GM23338 (cell line): ENCODE data around the gene HSDL1. TPM values are rescaled to one million over a fixed set of nuclear protein-coding genes. Genes with fewer than 3 reads are reported as not detected.

Experiments
- ATAC-seq: fragments of 200-7000 bp; cut with Tn5 transposase; 3 replicates; pipeline ENCODE4 v1.9.1; 2020
- DNase-seq: peaks from one replicate; pipeline ENCODE4 v3.0.0-alpha.2; 2015; ENCODE audit warnings: low spot score
- H2AFZ ChIP-seq: fragments of 200-600 bp; sonication (generic); 2 replicates; pipeline ENCODE4 v1.8.0; 2016; ENCODE audit warnings: antibody characterized with exemption, mild to moderate bottlenecking, moderate library complexity
- H3F3A ChIP-seq: fragments of 200-600 bp; sonication (generic); replicated peaks from 2 replicates; pipeline ENCODE4 v1.8.0; 2017; ENCODE audit warnings: antibody characterized with exemption, mixed run types, low read depth
- H3K27ac ChIP-seq: fragments of 200-600 bp; sonication (generic); 2 replicates; pipeline ENCODE4 v1.6.1; 2016; ENCODE audit warnings: low read depth
- H3K27me3 ChIP-seq: fragments of 200-600 bp; sonication (generic); 2 replicates; pipeline ENCODE4 v1.8.0; 2016; ENCODE audit warnings: mild to moderate bottlenecking, mixed run types, moderate library complexity; ENCODE audit not compliant: insufficient read depth
- H3K36me3 ChIP-seq: fragments of 200-600 bp; sonication (generic); 2 replicates; pipeline ENCODE4 v1.8.0; 2016; ENCODE audit warnings: mild to moderate bottlenecking; ENCODE audit not compliant: insufficient read depth
- H3K4me1 ChIP-seq: fragments of 200-600 bp; sonication (generic); 2 replicates; pipeline ENCODE4 v1.8.0; 2016; ENCODE audit warnings: mild to moderate bottlenecking, moderate library complexity; ENCODE audit not compliant: insufficient read depth
- H3K4me2 ChIP-seq: fragments of 200-600 bp; sonication (generic); 2 replicates; pipeline ENCODE4 v1.7.1; 2017; ENCODE audit warnings: mixed run types
- H3K4me3 ChIP-seq: fragments of 200-600 bp; sonication (generic); 2 replicates; pipeline ENCODE4 v1.6.1; 2016; ENCODE audit warnings: mixed run types
- H3K79me2 ChIP-seq: fragments of 200-600 bp; sonication (generic); replicated peaks from 2 replicates; pipeline ENCODE4 v1.8.0; 2017; ENCODE audit warnings: mild to moderate bottlenecking; ENCODE audit not compliant: insufficient read depth
- H3K9me2 ChIP-seq: fragments of 200-600 bp; sonication (generic); 2 replicates; pipeline ENCODE4 v1.8.0; 2017; ENCODE audit not compliant: insufficient read depth
- H4K20me1 ChIP-seq: fragments of 200-600 bp; sonication (generic); replicated peaks from 2 replicates; pipeline ENCODE4 v1.8.0; 2017; ENCODE audit warnings: mild to moderate bottlenecking; ENCODE audit not compliant: insufficient read depth
- H3K27ac Mint-ChIP-seq: 2 replicates; pipeline ENCODE4 v1.8.0; 2020; ENCODE audit warnings: inconsistent platforms, mild to moderate bottlenecking, moderate library complexity, mixed read lengths
- H3K27me3 Mint-ChIP-seq: 3 replicates; pipeline ENCODE4 v1.8.0; 2022; ENCODE audit warnings: low read depth, mild to moderate bottlenecking, moderate library complexity, mixed read lengths, inconsistent platforms; ENCODE audit not compliant: insufficient read depth, poor library complexity
- H3K36me3 Mint-ChIP-seq: 3 replicates; pipeline ENCODE4 v1.8.0; 2021; ENCODE audit warnings: low read depth, mild to moderate bottlenecking, inconsistent platforms, moderate library complexity, mixed read lengths
- H3K4me1 Mint-ChIP-seq: 3 replicates; pipeline ENCODE4 v1.8.0; 2020; ENCODE audit warnings: mild to moderate bottlenecking, inconsistent platforms, mixed read lengths
- H3K4me3 Mint-ChIP-seq: 3 replicates; pipeline ENCODE4 v1.8.0; 2021; ENCODE audit warnings: moderate library complexity, mild to moderate bottlenecking, inconsistent platforms, mixed read lengths
- H3K9me3 Mint-ChIP-seq: 3 replicates; pipeline ENCODE4 v1.8.0; 2020; ENCODE audit warnings: moderate library complexity, mild to moderate bottlenecking, inconsistent platforms, mixed read lengths
- CREB1 ChIP-seq: fragments of 250-450 bp; sonication (Bioruptor Pico); IDR thresholded peaks from 2 replicates; pipeline ENCODE4 v1.5.0; 2020; ENCODE audit warnings: low read depth, mild to moderate bottlenecking, moderate library complexity
- EZH2 ChIP-seq: fragments of 200-600 bp; sonication (generic); IDR thresholded peaks from one replicate; pipeline ENCODE4 v1.8.0; 2017; ENCODE audit warnings: antibody characterized with exemption, mild to moderate bottlenecking, low read depth; ENCODE audit not compliant: unreplicated experiment
- EZH2phosphoT487 ChIP-seq: fragments of 200-600 bp; sonication (generic); IDR thresholded peaks from one replicate; pipeline ENCODE4 v1.8.1; 2018; ENCODE audit warnings: antibody characterized with exemption; ENCODE audit not compliant: unreplicated experiment
- JUNB ChIP-seq: IDR thresholded peaks from one replicate; pipeline ENCODE4 v1.6.1; 2016; ENCODE audit warnings: antibody characterized with exemption; ENCODE audit not compliant: unreplicated experiment
- NANOG ChIP-seq: IDR thresholded peaks from 2 replicates; pipeline ENCODE4 v1.6.1; 2016; ENCODE audit warnings: antibody characterized with exemption, borderline replicate concordance
- POLR2AphosphoS5 ChIP-seq: IDR thresholded peaks from 2 replicates; pipeline ENCODE4 v1.6.1; 2016; ENCODE audit warnings: antibody characterized with exemption, low read depth
- STAT1 ChIP-seq: IDR thresholded peaks from one replicate; pipeline ENCODE4 v1.6.1; 2016; ENCODE audit warnings: antibody characterized with exemption; ENCODE audit not compliant: unreplicated experiment
- ZNF114 ChIP-seq: fragments of 250-450 bp; sonication (Bioruptor Pico); IDR thresholded peaks from 2 replicates; pipeline ENCODE4 v1.5.0; 2020; ENCODE audit warnings: mild to moderate bottlenecking, moderate library complexity
- ZNF331 ChIP-seq: fragments of 250-450 bp; sonication (Bioruptor Pico); IDR thresholded peaks from 2 replicates; pipeline ENCODE4 v1.5.0; 2020; ENCODE audit warnings: low read depth, mild to moderate bottlenecking, moderate library complexity
- polyA plus RNA-seq: library from polyadenylated mRNA; unstranded; fragments of >200 nt; fragmentation: Nextera tagmentation; extraction: Ambion mirVana; gene quantifications from 2 replicates; pipeline ENCODE4 v1.2.1, GENCODE V29; 2016
- total RNA-seq: library from RNA; depleted of rRNA; stranded (reverse); fragments of >200 nt; shearing (Covaris generic); gene quantifications from 2 replicates; pipeline ENCODE4 v1.2.3, GENCODE V29; 2014
- TF ChIP-seq, protein P1 (sequence below), 2 experiments: fragments of 200-600 bp in 1 of 2; sonication (generic) in 1 of 2; conservative IDR thresholded peaks; 2 replicates each; pipeline versions ENCODE4 v1.5.1 to v1.6.1; 2016 to 2017; ENCODE audit warnings: antibody characterized with exemption in 2 of 2, low read depth in 2 of 2, mild to moderate bottlenecking in 2 of 2, moderate library complexity in 1 of 2
- TF ChIP-seq, protein P2 (sequence below): IDR thresholded peaks from one replicate; pipeline ENCODE4 v1.6.1; 2018; ENCODE audit warnings: antibody characterized with exemption; ENCODE audit not compliant: unreplicated experiment
- TF ChIP-seq, protein P3 (sequence below): IDR thresholded peaks from 2 replicates; pipeline ENCODE4 v1.6.1; 2016; ENCODE audit warnings: antibody characterized with exemption
- TF ChIP-seq, protein P4 (sequence below): fragments of 250-450 bp; sonication (Bioruptor Pico); IDR thresholded peaks from 2 replicates; pipeline ENCODE4 v1.5.0; 2020; ENCODE audit warnings: mild to moderate bottlenecking, moderate library complexity

HSDL1 gene
- total and polyA plus RNA-seq, 2 experiments from 2014 or later = 16.6 to 46.1 TPM

DNA sequence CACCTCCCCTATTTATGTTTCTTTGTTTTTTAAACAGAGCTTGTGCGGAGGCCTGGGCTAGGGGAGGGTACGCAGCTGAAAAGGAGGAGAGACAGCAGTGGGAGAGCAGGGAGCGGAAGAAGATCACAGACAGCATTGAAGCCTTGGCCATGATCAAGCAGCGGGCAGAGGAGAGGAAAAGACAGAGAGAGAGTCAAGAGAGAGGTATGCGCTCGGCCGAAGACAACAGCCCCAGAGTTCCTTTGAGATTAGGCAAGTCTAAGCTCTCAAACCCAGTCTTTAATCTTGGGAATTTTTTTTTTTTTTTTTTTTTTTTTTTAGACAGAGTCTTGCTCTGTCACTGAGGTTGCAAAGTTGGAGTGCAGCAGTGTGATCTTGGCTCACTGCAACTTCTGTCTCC is 20.8 kb upstream of the HSDL1 start:
- H3K9me3 Mint-ChIP-seq = 0 out of 3 replicates have a peak, but pooled peaks cover 2% of the 10 kb centered on the region
- Histone ChIP-seq H4K20me1 (no peaks in the 10 kb centered on the region), H3K79me2 (no peaks in the 10 kb centered on the region), H3K4me3 (no peak overlapping the region), H3K4me2 (no peak overlapping the region), H3K4me1 (peaks cover 8% of the 10 kb centered on the region), H3F3A (no peaks in the 10 kb centered on the region), H3K27me3 (no peaks in the 10 kb centered on the region), H2AFZ (no peak overlapping the region), H3K9me2 (no peaks in the 10 kb centered on the region), H3K27ac (no peak overlapping the region), H3K36me3 (no peaks in the 10 kb centered on the region)
- peaks cover 3% of the 10 kb centered on the region for H3K27me3 Mint-ChIP-seq
- no peak overlapping the region for H3K27ac Mint-ChIP-seq
- H3K4me1 Mint-ChIP-seq = peaks cover 2% of the 10 kb centered on the region; the same call in 1 of the 3 replicates
- no peaks in the 10 kb centered on the region; the same call in 2 of the 3 replicates for H3K36me3 Mint-ChIP-seq
- TF ChIP-seq ZNF331 (CRISPR knock-in tag) (no peak), CREB1 (CRISPR knock-in tag) (no peak), JUNB (no peak), POLR2AphosphoS5 (no peak), EZH2phosphoT487 (no peak), EZH2 (no peak), ZNF114 (no peak), NANOG (no peak), STAT1 (no peak)
- TF ChIP-seq, protein P1, sequence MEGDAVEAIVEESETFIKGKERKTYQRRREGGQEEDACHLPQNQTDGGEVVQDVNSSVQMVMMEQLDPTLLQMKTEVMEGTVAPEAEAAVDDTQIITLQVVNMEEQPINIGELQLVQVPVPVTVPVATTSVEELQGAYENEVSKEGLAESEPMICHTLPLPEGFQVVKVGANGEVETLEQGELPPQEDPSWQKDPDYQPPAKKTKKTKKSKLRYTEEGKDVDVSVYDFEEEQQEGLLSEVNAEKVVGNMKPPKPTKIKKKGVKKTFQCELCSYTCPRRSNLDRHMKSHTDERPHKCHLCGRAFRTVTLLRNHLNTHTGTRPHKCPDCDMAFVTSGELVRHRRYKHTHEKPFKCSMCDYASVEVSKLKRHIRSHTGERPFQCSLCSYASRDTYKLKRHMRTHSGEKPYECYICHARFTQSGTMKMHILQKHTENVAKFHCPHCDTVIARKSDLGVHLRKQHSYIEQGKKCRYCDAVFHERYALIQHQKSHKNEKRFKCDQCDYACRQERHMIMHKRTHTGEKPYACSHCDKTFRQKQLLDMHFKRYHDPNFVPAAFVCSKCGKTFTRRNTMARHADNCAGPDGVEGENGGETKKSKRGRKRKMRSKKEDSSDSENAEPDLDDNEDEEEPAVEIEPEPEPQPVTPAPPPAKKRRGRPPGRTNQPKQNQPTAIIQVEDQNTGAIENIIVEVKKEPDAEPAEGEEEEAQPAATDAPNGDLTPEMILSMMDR (conservative IDR thresholded peaks at IDR 0.05; ENCODE audit: low read depth in 2 of 2) = no peak
- TF ChIP-seq, protein P2, sequence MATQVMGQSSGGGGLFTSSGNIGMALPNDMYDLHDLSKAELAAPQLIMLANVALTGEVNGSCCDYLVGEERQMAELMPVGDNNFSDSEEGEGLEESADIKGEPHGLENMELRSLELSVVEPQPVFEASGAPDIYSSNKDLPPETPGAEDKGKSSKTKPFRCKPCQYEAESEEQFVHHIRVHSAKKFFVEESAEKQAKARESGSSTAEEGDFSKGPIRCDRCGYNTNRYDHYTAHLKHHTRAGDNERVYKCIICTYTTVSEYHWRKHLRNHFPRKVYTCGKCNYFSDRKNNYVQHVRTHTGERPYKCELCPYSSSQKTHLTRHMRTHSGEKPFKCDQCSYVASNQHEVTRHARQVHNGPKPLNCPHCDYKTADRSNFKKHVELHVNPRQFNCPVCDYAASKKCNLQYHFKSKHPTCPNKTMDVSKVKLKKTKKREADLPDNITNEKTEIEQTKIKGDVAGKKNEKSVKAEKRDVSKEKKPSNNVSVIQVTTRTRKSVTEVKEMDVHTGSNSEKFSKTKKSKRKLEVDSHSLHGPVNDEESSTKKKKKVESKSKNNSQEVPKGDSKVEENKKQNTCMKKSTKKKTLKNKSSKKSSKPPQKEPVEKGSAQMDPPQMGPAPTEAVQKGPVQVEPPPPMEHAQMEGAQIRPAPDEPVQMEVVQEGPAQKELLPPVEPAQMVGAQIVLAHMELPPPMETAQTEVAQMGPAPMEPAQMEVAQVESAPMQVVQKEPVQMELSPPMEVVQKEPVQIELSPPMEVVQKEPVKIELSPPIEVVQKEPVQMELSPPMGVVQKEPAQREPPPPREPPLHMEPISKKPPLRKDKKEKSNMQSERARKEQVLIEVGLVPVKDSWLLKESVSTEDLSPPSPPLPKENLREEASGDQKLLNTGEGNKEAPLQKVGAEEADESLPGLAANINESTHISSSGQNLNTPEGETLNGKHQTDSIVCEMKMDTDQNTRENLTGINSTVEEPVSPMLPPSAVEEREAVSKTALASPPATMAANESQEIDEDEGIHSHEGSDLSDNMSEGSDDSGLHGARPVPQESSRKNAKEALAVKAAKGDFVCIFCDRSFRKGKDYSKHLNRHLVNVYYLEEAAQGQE = no peak
- TF ChIP-seq, protein P3, sequence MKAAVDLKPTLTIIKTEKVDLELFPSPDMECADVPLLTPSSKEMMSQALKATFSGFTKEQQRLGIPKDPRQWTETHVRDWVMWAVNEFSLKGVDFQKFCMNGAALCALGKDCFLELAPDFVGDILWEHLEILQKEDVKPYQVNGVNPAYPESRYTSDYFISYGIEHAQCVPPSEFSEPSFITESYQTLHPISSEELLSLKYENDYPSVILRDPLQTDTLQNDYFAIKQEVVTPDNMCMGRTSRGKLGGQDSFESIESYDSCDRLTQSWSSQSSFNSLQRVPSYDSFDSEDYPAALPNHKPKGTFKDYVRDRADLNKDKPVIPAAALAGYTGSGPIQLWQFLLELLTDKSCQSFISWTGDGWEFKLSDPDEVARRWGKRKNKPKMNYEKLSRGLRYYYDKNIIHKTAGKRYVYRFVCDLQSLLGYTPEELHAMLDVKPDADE = no peak
- TF ChIP-seq, protein P4, sequence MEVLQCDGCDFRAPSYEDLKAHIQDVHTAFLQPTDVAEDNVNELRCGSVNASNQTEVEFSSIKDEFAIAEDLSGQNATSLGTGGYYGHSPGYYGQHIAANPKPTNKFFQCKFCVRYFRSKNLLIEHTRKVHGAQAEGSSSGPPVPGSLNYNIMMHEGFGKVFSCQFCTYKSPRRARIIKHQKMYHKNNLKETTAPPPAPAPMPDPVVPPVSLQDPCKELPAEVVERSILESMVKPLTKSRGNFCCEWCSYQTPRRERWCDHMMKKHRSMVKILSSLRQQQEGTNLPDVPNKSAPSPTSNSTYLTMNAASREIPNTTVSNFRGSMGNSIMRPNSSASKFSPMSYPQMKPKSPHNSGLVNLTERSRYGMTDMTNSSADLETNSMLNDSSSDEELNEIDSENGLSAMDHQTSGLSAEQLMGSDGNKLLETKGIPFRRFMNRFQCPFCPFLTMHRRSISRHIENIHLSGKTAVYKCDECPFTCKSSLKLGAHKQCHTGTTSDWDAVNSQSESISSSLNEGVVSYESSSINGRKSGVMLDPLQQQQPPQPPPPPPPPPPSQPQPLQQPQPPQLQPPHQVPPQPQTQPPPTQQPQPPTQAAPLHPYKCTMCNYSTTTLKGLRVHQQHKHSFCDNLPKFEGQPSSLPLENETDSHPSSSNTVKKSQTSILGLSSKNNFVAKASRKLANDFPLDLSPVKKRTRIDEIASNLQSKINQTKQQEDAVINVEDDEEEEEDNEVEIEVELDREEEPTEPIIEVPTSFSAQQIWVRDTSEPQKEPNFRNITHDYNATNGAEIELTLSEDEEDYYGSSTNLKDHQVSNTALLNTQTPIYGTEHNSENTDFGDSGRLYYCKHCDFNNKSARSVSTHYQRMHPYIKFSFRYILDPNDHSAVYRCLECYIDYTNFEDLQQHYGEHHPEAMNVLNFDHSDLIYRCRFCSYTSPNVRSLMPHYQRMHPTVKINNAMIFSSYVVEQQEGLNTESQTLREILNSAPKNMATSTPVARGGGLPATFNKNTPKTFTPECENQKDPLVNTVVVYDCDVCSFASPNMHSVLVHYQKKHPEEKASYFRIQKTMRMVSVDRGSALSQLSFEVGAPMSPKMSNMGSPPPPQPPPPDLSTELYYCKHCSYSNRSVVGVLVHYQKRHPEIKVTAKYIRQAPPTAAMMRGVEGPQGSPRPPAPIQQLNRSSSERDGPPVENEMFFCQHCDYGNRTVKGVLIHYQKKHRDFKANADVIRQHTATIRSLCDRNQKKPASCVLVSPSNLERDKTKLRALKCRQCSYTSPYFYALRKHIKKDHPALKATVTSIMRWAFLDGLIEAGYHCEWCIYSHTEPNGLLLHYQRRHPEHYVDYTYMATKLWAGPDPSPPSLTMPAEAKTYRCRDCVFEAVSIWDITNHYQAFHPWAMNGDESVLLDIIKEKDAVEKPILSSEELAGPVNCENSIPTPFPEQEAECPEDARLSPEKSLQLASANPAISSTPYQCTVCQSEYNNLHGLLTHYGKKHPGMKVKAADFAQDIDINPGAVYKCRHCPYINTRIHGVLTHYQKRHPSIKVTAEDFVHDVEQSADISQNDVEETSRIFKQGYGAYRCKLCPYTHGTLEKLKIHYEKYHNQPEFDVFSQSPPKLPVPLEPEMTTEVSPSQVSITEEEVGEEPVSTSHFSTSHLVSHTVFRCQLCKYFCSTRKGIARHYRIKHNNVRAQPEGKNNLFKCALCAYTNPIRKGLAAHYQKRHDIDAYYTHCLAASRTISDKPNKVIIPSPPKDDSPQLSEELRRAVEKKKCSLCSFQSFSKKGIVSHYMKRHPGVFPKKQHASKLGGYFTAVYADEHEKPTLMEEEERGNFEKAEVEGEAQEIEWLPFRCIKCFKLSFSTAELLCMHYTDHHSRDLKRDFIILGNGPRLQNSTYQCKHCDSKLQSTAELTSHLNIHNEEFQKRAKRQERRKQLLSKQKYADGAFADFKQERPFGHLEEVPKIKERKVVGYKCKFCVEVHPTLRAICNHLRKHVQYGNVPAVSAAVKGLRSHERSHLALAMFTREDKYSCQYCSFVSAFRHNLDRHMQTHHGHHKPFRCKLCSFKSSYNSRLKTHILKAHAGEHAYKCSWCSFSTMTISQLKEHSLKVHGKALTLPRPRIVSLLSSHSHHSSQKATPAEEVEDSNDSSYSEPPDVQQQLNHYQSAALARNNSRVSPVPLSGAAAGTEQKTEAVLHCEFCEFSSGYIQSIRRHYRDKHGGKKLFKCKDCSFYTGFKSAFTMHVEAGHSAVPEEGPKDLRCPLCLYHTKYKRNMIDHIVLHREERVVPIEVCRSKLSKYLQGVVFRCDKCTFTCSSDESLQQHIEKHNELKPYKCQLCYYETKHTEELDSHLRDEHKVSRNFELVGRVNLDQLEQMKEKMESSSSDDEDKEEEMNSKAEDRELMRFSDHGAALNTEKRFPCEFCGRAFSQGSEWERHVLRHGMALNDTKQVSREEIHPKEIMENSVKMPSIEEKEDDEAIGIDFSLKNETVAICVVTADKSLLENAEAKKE (CRISPR knock-in tag) = no peak
- DNase-seq (no peak), ATAC-seq (no peak)
- H3K4me3 Mint-ChIP-seq = no peak overlapping the region
